ENCODE data around the gene NDUFA6. TPM values are rescaled to one million over a fixed set of nuclear protein-coding genes. Genes with fewer than 3 reads are reported as not detected.
"Not testable (repeated sequence)": the region's sequence is repeated elsewhere in the genome, so short reads cannot be mapped to it uniquely, and the experiment has no call there.

Gene NDUFA6
- total RNA-seq, 2 donors from 2014 or later, result 143 to 185 TPM

DNA sequence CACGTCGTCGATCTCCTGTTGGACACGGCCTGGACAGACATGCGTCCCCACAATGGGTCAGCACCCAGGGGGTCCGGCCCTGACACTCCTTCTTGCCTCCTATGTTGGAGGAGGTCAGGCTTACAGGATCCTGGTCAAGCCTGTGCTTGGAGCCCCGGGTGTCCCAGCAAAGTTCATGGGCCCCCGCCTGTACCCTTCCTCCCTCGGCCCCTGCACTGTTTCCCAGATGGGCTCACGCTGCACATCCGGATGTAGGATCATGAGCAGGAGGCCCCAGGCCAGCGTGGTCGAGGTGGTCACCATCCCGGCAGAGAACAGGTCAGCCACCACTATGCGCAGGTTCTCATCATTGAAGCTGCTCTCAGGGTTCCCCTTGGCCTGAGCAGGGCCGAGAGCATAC lies 37.0 kb upstream of the NDUFA6 start:
- TF ChIP-seq, protein P1, sequence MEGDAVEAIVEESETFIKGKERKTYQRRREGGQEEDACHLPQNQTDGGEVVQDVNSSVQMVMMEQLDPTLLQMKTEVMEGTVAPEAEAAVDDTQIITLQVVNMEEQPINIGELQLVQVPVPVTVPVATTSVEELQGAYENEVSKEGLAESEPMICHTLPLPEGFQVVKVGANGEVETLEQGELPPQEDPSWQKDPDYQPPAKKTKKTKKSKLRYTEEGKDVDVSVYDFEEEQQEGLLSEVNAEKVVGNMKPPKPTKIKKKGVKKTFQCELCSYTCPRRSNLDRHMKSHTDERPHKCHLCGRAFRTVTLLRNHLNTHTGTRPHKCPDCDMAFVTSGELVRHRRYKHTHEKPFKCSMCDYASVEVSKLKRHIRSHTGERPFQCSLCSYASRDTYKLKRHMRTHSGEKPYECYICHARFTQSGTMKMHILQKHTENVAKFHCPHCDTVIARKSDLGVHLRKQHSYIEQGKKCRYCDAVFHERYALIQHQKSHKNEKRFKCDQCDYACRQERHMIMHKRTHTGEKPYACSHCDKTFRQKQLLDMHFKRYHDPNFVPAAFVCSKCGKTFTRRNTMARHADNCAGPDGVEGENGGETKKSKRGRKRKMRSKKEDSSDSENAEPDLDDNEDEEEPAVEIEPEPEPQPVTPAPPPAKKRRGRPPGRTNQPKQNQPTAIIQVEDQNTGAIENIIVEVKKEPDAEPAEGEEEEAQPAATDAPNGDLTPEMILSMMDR (IDR thresholded peaks at IDR 0.05), result no peak

DNA sequence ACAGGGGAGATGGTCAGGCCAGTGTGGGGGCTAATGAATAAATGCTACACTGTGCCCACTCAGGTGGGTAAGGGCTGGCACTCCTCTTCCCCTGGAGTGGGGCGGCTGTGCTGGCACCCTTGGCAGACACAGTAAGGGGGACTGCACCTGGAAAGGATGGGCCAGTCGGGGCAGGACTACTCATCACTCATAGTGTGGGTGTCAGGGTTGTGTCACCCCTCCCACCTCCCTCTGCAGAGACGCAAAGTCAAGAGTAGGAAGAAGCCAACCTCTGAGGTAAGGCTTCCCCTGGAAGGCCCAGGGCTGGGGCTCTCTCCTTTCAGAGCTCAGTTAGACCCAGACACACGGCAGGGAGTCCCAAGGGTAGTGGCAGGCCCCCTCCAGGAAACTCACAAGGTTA lies 33.0 kb upstream of the NDUFA6 start:
- H3K4me3 ChIP-seq; H3K27me3 ChIP-seq; H3K36me3 ChIP-seq; H3K4me1 ChIP-seq; H3K9me3 ChIP-seq; H3K27ac ChIP-seq; DNase-seq (ENCODE audit: low spot score): not testable (repeated sequence)

More for the DNA sequence above, 37.0 kb upstream of the NDUFA6 start:
- no peaks in the 10 kb centered on the region for H3K4me1 ChIP-seq
- H3K9me3 ChIP-seq, result no peaks in the 10 kb centered on the region
- H3K36me3 ChIP-seq, result no peaks in the 10 kb centered on the region
- DNase-seq (ENCODE audit: low spot score), result no peak
- H3K4me3 ChIP-seq, result no peak overlapping the region
- no peaks in the 10 kb centered on the region for H3K27me3 ChIP-seq
- no peak overlapping the region for H3K27ac ChIP-seq

DNA sequence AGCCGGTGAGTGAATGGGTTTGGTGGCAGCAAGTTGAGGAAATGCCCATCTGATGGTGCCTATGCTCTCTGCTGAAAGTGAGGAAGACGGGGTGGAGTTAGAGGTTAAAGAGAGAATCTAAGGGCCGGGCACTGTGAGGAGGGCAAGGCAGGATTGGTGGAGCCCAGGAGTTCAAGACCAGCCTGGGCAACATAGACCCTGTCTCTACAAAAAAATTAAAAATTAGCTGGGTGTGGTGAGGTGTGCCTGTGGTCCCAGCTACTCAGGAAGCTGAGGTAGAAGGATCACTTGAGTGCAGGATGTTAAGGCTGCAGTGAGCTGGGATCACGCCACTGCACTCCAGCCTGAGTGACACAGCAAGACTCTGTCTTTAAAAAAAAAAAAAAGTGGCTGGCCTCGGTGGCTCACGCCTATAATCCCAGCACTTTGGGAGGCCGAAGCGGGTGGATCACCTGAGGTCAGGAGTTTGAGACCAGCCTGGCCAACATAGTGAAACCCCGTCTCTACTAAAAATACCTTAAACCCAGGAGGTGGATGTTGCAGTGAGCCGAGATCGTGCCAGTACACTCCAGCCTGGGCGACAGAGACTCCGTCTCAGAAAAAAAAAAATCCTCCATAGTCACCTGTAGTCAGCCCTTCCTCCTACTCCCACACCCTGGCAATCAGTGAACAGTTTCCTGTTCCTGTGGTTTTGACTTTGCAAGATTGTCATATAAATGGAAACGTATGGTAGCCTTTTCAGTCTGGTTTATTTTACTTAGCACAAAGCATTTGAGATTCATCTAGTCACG lies 29.9 kb upstream of the NDUFA6 start:
- H3K4me3 ChIP-seq; H3K9me3 ChIP-seq; DNase-seq (ENCODE audit: low spot score); H3K27me3 ChIP-seq; H3K4me1 ChIP-seq; H3K36me3 ChIP-seq; H3K27ac ChIP-seq: not testable (repeated sequence)

DNA sequence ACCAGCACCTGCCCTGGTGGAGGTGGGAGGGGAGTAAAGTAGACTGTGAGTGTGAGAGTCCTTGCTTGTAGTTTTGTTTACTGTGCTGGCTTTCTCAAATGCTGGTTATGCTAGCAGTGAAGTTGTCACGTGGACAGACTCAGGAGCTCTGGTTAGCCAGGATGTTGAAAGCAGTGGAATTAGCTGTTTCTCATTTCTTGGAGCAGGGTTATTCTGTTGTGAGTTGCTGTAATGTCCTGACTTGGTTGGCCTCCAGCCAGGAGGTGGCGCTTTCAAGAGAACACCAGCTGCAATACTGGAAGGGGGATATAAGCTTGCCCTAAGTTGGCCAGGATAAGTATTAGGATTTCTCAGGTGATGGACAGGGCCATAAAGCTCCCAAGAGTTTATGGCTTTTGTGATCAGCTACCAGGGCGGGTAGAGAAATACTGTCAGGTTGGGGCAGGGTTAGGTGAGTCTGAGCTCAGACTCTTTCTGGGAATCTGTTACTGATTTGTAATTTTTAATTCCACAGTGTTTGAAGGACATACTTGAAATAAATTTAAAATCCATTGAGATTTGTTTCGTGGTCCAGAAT lies 26.4 kb upstream of the NDUFA6 start:
- TF ChIP-seq, protein P1 (IDR thresholded peaks at IDR 0.05), result no peak
- no peak overlapping the region for H3K4me3 ChIP-seq
- no peaks in the 10 kb centered on the region for H3K36me3 ChIP-seq
- DNase-seq (ENCODE audit: low spot score), result no peak
- no peaks in the 10 kb centered on the region for H3K27me3 ChIP-seq
- peaks cover 0 to 13% of the 10 kb centered on the region in 2 donors for H3K9me3 ChIP-seq
- no peak overlapping the region for H3K27ac ChIP-seq
- H3K4me1 ChIP-seq, result no peaks in the 10 kb centered on the region

DNA sequence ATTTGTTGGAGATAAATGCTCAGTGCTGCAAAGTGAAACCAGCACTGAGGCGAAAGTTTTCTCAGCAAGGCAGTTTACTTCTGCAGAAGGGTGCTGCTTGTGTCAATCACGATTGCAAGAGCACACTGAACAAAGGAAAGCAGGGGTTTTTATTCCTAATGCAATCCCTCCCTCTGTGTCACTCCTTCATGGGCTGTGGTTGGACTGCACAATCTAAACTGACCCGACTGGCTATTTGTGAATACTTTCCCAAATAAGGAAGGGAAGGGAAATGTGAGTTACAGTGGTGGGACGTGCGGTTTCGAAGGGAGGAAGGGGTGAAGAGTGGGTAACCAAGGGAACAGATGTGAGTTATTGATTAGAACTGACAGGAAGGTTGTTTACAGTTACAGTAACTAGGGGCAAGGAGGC lies 24.9 kb upstream of the NDUFA6 start:
- DNase-seq (ENCODE audit: low spot score); H3K36me3 ChIP-seq; H3K4me1 ChIP-seq; H3K4me3 ChIP-seq; H3K27me3 ChIP-seq; H3K27ac ChIP-seq: not testable (repeated sequence)
- peaks cover 0 to 13% of the 10 kb centered on the region in 2 donors for H3K9me3 ChIP-seq

DNA sequence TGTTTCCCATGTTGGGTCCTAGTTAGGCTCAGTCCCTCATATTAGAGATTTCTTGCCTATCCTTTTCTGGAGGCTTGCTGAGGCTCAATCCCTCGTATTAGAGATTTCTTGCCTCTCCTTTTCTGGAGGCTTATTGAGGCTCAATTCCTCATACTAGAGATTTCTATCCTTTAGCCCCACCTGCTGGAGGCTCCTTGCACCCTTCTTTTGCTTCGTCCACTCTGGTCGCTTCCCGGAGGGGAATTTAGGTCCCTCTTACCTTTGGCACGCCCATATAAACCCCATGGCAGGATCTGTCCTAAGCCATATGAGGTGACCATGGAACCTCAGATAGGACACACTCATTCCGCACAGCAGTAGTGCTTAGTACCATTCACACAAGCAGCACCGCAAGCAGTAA lies 24.1 kb upstream of the NDUFA6 start:
- Histone ChIP-seq H3K9me3 (peaks cover 0 to 13% of the 10 kb centered on the region in 2 donors), H3K4me3 (no peak overlapping the region), H3K27ac (no peak overlapping the region), H3K36me3 (no peaks in the 10 kb centered on the region), H3K4me1 (no peaks in the 10 kb centered on the region), H3K27me3 (no peaks in the 10 kb centered on the region)
- TF ChIP-seq, protein P1 (IDR thresholded peaks at IDR 0.05), result no peak
- no peak for DNase-seq (ENCODE audit: low spot score)

DNA sequence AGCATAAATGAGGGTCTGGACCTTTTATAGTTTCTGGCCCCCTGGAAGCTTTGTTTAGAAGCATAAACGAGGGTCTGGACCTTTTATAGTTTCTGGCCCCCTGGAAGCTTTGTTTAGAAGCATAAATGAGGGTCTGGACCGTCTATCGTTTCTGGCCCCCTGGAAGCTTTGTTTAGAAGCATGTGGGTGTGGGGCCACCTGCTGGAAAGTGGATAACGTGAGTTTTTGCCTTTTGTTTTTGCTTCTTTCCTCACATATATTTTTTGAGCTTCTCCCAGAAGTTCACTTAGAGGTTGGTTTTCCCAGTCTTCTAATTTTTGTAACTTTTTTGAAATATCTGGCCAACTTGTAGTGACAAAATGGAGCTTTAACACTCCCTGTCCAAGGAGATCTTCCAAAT lies 22.2 kb upstream of the NDUFA6 start:
- DNase-seq (ENCODE audit: low spot score); H3K4me1 ChIP-seq: not testable (repeated sequence)
- TF ChIP-seq, protein P1 (IDR thresholded peaks at IDR 0.05), result peak in 1 of 2 donors; percentile 14

More for the DNA sequence above, 22.2 kb upstream of the NDUFA6 start:
- H3K9me3 ChIP-seq, result peaks cover 0 to 13% of the 10 kb centered on the region in 2 donors
- not testable (repeated sequence) for H3K27me3 ChIP-seq, H3K4me3 ChIP-seq, H3K27ac ChIP-seq, H3K36me3 ChIP-seq
